ENCODE results near the gene CISTR.

Gene CISTR

DNA sequence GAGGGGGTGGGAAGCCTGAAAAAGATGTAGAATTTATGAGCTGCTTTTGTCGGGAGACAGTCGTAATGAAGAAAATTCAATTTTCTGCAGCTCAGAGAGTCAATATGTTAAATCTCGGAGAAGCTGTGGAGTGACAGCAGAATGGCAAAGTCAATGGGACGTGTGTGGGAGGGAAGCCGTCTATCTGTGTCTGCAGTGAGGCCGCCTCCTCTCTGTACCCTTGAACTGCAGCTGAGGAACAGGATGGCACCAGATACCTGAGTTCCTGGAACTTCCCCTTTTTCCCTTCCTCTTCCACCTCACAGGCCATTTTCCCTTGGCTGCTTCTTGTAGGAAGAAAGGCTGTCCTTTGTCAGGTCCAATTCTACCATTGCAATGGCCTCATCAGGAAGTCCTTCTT is 15.2 kb downstream of the CISTR start:
- no peak for DNase-seq (ENCODE audit: low spot score)
- TF ChIP-seq, protein P1, sequence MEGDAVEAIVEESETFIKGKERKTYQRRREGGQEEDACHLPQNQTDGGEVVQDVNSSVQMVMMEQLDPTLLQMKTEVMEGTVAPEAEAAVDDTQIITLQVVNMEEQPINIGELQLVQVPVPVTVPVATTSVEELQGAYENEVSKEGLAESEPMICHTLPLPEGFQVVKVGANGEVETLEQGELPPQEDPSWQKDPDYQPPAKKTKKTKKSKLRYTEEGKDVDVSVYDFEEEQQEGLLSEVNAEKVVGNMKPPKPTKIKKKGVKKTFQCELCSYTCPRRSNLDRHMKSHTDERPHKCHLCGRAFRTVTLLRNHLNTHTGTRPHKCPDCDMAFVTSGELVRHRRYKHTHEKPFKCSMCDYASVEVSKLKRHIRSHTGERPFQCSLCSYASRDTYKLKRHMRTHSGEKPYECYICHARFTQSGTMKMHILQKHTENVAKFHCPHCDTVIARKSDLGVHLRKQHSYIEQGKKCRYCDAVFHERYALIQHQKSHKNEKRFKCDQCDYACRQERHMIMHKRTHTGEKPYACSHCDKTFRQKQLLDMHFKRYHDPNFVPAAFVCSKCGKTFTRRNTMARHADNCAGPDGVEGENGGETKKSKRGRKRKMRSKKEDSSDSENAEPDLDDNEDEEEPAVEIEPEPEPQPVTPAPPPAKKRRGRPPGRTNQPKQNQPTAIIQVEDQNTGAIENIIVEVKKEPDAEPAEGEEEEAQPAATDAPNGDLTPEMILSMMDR (IDR thresholded peaks at IDR 0.05; ENCODE audit: extremely low read depth, missing control alignments) = no peak

DNA sequence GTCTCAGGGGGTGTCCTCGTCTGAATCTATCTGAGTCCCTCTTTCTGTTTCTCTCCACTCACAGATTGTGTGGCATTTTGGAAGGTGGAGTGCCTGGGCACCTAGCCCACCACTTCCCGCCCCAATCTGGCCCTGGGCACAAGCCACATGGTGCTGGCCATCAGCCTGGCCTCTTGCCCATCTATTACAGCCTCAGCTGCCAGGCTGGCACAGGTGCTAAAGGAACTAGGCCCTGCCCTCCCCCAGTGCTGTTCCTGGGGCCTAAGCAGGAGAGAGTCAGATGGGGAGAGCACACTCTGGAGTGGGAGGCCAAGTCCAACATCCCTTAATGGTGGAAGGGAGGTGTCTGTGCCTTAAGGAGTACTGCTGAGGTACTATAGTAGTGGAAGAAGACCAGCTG is 16.2 kb downstream of the CISTR start:
- no peak for DNase-seq (ENCODE audit: low spot score)
- TF ChIP-seq, protein P1 (IDR thresholded peaks at IDR 0.05; ENCODE audit: extremely low read depth, missing control alignments) = no peak

DNA sequence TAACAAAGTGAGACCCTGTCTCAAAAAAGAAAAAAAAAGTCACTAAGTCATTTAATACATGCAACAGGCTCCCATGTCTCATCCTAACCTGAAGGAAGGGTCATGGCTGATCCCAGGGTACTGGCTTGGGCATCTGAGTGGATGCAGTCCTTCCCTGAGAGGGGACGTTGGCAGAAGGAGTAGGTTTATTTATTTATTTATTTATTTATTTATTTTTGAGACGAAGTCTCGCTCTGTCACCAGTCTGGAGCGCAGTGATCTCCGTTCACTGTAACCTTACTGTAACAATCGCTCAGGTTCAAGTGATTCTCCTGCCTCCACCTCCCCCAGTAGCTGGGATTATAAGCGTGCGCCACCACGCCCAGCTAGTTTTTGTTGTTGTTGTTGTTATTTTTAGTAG is 17.4 kb downstream of the CISTR start:
- no peak for DNase-seq (ENCODE audit: low spot score)
- TF ChIP-seq, protein P1 (IDR thresholded peaks at IDR 0.05; ENCODE audit: extremely low read depth, missing control alignments) = no peak

DNA sequence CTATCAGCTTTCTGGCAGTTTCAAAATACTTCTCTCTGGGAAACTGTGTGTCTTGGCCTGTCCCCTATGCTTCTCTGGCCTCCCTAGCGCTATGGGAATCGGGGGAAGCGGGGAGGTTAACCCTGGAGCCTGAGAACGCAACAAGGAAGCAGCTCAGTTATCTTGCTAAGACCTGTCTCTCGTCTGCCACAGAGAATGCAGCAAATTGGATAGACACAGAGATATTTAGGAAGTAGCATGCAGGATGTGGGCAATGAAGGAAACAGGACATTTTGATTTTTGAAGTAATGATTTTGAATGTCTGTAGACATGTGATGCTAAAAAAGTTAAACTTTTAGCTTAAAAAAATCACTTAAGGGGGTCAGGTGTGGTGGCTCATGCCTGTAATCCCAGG is 18.0 kb downstream of the CISTR start:
- TF ChIP-seq, protein P1 (IDR thresholded peaks at IDR 0.05; ENCODE audit: extremely low read depth, missing control alignments) = no peak
- no peak for DNase-seq (ENCODE audit: low spot score)

DNA sequence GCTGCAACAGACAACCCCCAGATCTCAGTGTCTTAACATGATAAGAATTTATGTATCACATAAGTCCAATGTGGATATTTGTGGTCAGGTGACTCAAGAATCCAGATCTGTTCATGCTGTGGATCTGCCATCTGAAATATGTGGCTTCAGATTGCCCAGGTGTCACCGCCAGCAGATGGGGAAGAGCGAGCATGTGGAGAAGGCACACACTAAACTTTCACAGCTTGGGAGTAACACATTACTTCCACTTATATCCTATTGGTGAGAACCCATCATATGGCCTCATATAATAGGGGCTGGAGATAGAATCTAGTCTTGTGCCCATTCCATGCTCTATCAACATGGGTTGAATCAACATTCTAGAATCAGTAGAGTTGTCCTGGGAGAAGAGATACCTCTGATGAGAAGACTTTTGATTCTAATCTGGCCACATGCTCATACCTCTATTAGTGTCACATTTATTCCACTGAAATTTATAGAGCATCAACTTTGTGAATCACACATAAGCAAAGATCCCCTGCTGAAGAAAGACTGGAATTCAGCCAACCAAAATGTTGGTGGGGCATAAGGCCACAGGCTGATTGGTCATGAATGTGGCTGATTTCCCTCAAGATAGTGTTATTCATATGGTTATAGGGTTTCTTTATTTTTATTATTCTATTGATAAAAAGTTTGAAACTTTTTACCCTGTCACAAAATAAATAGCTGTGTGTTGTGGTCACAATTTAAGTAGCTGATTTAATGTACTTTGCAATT is 18.6 kb downstream of the CISTR start:
- DNase-seq (ENCODE audit: low spot score) = no peak
- TF ChIP-seq, protein P1 (IDR thresholded peaks at IDR 0.05; ENCODE audit: extremely low read depth, missing control alignments) = no peak

DNA sequence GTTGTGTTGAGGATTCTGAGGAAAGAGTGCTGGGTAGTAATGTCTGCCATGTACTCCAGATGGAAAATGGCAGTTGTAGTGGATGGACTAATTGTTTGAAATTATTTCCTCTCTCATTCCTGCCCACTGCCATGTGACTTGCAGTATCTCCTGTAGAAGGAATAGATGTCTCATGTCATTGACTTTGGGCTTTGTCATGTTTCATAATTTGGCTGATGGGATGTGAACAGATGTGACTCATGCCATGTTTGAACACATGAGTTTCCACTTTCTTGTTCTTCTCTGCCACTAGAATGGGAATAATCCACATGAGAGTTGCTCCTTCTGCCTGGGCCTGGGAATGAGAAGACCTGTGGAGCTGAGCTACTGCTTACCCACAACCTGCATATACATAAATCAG is 22.1 kb downstream of the CISTR start:
- TF ChIP-seq, protein P1 (IDR thresholded peaks at IDR 0.05; ENCODE audit: extremely low read depth, missing control alignments) = no peak
- no peak for DNase-seq (ENCODE audit: low spot score)

DNA sequence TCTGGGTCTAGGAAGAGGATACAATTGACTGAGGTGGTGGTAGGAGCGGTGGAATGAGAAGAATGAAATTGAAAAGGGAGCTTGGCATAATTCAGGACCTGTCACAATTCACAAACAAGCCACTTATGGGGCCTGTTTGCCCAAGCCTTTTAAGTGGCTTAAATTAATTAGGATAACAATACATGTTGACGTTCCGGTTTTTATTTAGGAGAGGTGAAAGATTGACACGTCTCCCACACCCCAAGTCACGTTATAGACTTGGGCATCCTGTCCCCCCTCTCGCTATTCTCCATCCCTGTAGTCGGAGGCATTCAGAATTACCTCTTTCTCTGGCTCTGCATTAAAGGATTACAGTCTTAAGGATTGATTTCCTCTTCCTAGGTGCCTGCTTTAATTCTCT is 23.6 kb downstream of the CISTR start:
- TF ChIP-seq, protein P1 (IDR thresholded peaks at IDR 0.05; ENCODE audit: extremely low read depth, missing control alignments) = no peak
- DNase-seq (ENCODE audit: low spot score) = no peak
